Glomerular visceral epithelial cell (primary cell): Measurements from ENCODE around the gene C16orf74.

Experiments
- DNase-seq: peaks from one replicate; pipeline ENCODE4 v3.0.0-alpha.2; 2016; ENCODE audit errors: extremely low spot score

The C16orf74 gene

GRCh38 chr16:85657996-85658395, 92.9 kb downstream of the C16orf74 start:
- no peak for DNase-seq
